HG03095 (cell line): ENCODE measurements around the gene FAXC.

ENCODE experiments used
- ATAC-seq: cut with Tn5 transposase; IDR thresholded peaks from one replicate; pipeline ENCODE4 v1.9.1; 2021; ENCODE audit warnings: moderate library complexity; ENCODE audit not compliant: unreplicated experiment

The FAXC gene

DNA sequence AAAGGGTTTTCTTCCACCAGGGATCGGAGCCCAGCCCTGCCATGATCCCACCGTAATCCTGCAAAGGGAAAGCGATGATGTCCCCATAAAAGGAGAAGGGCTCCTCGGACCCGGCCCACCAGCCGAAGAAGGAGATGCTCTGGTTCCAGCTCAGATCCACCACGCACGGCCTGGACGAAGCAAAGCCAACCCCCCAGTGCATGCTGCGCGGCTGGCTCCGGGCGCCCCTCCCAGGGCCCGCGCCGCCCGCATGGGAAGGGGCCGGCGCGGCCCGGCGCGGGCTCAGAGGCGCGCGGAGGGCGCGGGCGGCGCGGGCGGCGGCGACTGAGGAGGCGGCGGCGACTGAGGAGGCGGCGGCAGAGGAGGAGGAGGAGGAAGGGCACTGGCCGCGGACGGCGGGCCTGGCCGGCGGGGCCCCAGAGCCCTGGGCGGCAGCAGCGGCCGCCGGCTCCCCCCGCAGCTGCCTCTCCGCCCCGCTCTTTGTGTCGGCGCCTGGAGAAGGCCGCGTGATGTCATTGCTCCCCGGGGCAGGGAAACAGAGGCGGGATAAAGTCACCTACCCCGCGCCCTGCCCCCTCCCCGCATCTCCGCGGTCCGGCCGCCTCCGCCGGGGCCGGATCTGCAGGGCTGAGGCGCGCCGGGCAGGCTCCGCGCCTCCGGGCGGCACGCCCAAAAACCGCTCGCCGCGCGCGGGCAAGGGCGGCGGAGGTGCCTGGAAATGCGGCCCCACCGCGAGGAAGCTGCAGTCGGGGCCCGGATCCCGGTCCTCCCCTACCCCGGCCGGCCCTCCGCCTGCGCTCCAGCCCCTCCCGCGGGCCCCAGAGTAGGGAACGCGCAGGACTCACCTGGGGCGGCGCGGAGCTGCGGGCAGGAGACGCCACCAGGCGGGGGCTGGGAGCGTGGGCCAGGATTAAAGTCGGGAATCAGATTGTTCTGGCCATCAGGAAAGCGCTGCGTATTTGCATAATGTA is at the start of gene FAXC:
TSS of gene FAXC (minus strand) at position 504 of the 971 bp plus-strand sequence. CDS start at position 202, 302 bp downstream.
- ATAC-seq = peak; percentile 49

DNA sequence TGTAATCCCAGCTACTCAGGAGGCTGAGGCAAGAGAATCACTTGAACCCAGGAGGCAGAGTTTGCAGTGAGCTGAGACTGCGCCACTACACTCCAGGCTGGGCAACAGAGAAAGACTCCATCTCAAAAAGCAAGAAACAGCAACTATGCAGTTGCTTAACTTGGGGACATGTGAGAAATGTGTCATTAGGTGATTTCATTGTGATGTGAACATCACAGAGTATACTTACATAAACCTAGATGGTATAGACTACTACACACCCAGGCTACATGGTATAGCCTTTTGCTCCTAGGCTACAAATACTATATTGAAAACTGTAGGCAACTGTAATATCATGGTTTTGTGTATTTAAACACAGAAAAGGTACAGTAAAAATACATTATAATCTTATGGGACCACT is 47.8 kb upstream of the FAXC start:
- ATAC-seq = no peak

DNA sequence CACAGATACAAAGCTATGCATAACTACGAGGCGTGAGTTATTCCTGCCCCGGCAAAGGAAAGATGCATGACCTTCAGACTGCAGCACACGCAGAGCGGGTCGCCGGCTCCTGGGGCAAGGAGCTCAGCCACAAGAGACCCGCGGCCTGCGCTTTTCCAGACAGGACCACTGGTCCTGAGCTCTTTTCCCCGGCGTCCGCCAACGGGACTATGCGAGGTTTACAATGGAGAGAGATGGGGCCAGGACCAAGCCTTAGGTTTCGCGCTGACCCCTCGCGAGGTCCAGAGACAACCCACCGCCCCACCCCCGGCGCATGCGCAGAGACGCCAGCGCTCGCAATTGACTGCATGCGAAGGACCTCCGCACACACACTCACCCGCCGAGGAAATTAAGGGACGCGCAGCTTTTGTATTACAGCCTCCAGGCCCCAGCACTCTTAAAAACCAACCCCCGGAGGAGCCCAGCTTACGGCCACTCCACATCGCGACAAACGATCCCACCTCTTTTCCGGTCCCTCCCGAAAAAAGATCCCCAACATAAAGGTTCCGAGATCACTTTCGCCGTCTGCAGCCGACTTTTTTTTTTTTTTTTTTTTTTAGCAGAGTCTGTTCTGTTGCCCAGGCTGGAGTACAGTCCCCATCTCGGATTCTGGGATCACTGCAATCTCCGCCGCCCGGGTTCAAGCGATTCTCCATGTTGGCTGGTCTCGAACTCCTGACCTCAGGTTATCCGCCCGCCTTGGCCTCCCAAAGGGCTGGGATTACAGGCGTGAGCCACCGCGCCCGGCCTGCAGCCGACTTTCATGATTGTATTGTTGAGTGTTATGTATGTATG is 44.4 kb upstream of the FAXC start, which contains the start of gene COQ3:
TSS of gene COQ3 (minus strand) at position 498 of the 834 bp plus-strand sequence. CDS start at position 482, 16 bp downstream.
- ATAC-seq = peak; percentile 80

DNA sequence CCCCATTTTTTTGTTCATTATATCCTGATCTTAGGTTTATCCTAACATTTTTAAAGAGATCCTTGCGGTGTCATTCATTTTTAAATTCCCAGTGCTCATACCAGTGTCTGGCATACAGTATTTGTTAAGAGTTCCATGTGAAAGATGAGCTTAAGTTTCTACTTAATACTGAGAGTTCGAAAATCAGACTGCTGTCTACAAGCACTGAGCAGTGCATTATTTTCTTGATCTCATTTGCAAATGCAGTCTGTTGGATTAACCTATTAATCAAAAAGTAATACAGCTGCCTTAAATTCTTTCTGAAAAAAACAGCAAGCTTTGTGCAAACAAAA is 43.9 kb upstream of the FAXC start:
- peak; percentile 8 for ATAC-seq

DNA sequence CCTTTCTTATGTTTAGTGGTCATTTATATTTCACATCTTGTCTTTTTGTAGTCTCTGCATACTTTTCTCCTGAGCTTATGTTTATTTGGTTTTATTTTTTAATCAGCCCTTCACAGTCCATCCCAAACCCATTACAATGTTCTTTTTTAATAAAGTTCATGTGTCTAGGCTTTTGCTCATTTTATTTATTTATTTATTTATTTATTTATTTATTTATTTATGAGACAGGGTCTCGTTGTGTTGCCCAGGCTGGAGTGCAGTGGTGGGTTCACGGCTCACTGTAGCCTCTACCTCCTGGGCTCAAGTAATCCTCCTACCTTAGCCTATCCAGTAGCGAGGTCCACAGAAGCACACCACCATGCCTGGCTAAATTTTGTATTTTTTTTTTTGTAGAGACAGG is 41.4 kb upstream of the FAXC start:
- no peak for ATAC-seq

DNA sequence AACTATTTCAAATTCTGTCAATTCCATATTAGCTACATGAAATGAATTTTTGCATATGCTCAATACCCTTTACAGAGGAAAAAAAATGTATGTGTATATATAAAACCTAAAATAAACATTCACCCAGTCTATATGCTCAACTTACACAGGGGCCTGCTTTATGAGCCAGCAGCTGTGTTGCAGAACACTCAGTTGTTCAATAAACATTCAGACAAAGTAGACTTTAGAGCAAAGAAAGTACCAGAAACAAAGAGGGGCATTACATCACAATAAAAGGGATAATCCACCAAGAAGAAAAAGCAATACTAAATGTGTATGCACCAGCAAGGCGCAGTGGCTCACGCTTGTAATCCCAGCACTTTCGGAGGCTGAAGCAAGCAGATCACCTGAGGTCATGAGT is 35.0 kb upstream of the FAXC start:
- no peak for ATAC-seq

DNA sequence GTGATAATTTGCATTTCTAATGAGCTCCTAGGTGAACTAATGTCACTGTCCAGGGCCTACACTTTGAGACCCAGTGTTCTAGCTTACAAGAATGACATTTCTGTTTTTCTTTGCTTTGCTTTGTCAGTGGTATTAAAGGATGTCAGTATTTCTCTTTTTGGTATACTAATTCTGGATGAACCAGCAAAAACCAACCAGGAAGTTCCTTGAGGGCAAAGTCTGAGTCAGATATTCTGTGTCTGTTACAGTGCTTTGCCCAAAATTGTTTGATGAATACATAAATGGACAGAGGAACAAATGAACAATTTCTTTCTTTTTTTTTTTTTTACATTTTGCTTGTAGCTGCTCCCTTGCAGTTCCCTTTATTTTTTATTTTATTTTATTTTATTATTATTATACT is 29.2 kb upstream of the FAXC start:
- no peak for ATAC-seq

DNA sequence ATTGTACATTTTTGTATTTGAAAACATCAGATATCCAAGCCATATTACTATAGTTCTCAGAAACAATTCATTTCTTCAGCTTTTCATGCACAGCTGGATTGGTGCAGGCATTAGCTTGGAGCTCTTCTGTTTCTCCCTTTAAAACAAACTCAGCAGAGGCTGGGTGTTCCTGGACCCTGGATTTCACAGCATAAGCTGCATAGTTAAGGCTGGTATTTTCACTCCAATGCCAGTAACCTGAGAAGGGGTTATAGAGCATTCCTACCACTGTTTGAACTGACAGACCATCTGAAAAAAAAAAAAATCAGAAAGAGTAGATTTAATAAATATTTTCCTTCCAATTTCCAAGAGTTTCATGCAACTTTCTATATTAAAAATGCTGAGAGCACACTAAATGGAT is 20.1 kb upstream of the FAXC start:
- ATAC-seq = no peak

DNA sequence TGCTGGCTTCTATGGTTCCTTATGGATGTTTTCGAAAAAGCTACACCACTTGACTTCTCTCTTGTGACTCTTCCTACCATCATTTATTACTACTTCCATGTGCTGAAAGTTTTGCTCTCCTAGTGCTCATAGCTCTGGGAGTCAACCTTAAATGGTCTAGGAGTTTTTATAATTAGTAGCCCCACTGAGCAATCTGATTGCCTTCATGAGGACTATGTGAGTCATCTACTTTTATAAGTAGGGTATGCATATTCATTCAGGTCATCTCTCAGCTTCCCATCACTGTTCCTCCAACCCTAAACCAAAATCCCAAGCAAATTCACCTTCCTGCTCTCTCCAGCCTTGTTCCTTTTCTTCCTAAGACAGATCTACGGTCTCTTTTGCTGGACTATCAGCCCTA is 17.4 kb upstream of the FAXC start:
- no peak for ATAC-seq

DNA sequence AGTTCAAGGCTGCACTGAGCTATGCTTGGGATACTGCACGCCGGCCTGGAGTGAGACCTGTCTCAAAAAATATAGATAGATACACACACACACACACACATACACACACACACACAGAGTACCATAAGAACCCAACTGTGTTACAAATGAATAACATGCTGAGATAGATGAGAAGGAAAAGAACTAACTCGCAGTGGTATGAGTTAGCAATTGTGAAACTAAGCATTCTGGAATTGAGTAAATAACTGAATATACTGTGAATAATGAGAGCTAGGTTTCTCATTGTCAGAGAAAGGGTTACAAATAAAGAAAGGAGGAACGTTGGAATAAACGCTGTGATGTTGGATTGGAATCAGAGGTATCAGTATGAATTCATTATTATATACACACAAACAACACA is 14.6 kb upstream of the FAXC start:
- ATAC-seq = peak; percentile 95

DNA sequence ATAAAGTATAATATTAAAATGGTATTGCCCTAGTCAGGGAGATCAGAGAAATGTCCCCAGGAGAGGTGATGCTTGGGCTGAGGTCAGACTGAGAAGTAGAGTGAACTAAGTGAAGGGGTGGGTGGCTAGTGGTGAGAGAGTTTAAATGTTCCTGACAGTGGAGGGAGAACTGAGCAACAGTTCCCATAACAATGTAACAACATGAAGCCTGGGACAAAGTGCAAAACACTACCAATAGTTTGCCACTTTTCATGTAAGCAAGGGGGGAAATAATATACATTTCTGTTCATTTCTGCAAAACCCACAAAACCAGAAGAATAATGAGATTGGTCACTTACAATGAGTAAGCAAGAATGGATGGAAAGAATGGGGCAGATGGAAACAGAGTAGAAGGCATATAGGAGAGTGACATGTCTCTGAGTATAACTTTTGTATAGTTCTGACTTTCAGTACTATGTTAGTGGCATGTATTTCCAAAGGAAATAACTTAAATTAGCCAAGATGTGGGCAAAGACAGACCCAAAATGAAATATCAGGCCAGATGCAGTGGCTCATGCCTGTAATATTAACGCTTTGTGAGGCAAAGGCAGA is 13.3 kb upstream of the FAXC start:
- ATAC-seq = no peak

DNA sequence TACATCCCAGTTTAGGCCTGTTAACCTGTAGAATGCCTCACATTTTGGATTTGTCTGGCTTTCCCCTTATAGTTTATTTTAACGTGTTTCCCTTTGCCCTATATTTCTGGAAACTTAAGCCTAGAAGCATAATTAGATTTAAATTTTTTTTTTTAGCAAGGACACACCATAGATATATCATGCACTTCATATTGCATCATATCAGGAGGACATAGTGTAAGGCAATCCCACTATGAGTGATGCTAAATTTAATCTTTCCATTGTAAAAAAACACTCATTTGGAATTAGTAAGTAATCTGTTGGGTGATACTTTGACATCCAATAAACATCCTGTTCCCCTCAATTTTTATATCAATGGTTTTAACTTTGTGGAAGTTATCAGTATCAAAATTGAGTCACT is 10.3 kb upstream of the FAXC start:
- ATAC-seq = no peak

DNA sequence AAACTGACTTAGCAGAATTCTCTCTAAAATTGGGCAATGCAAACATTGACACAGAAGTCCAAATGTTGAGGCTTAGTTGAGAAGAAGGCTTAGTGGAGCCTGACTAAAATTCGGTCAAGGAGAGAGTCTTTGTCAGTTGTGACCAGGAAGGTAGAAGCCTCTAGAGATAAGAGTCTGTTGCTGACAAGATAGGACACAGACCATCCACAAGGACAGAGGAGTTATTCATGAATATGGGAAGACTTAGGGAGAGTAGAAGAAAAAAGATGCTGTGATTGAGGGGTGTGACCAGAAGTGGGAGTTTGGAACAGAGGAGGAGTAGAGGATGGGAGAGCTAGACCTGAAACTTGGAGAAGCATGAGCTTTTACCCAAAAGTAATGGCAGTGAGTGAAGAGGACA is 7.2 kb upstream of the FAXC start:
- ATAC-seq = no peak

DNA sequence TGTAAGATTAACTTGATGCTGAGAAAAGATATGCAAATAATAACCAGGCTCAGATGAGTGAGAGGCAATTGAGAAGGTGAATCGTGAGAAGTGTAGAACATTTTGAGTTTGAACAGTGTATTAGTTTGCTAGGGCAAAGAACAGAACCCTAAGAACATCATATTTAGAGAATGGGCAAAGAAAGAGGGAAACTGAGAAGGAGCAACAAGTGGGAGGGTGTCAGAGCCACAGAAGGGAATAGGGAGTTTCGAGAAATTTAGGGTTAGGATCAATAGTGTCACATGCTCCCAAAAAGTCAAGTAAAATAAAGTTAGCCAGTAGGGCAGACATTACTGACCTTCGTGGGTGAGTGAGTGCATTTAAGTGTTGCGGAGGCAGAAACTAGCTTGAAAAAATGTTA is 5.5 kb upstream of the FAXC start:
- ATAC-seq = no peak

DNA sequence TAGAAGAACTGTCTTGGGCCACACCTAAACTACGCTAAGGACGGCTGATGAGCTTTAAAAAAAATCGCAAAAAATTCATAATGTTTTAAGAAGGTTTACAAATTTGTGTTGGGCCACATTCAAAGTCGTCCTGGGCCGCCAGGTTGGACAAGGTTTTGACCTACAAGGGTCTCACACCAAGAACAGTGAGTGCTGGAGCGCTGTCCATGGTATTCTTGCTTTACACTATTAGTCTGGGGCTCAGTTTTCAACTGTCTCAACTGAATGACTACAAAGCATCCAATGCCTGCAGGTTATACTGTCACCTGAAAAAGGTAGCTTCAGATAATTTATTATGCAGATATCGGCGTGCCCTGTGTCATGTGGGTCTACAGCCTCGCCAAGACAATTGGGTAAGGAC is 3.7 kb upstream of the FAXC start:
- no peak for ATAC-seq

DNA sequence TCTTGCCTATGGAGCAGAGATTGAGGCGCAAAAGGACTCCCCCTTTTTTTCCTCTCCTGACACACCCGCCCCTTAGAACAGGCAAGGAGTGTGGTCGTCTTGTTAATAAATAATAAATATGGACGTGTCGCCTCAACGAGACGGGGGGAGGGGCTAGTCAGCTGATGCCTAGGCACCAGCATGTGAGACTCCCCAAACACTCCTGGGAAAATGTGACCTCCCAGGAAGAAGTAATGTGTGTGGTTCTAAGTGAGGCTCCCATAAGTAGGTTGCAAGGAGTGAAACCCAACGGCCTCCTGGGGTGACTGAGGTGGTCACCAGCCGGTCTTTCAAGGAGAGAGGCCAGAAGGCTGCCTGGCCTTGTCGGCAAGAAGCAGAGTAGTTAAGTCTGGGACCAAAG is 1.1 kb upstream of the FAXC start:
- ATAC-seq = no peak

DNA sequence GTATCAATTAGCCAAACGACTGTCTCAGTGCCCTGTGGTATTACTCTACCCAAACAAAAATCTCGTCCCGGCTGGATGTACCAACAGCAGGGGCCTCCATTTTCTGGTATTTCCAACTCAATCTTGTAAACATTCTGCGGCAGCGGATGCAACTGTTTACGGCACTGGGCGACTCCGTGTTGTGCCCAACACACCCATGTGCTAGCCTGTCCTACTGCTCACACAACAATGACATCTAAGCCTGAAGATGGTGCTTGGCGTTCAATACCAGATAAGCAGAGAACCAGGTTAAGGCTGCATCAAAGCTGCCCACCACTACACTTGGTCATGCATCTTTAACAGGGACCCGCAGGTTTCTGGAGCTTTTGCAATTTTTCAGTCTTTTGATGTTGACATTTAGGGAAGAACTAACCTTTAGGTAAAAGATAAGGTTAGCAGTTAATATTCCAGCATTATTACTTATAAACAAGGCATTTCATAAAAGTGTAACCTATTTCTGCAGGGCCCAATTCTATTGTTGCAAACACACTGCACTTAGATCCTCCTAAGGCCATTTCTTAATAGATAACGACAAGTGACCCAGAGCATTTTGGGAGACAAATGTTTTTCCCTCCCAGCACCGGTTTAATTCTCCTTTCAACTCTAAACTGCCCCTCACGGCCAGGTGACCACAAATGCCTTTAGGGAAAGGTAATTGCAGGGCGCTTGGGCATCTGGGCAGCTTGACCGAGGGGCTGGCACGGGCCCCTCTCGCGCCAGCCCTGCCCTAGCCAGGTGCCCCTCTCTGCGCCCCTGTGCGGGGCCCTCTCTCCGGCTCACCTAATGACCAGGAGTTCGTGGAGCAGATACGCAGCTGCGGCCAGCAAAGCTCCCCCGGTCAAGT is 945 bp downstream of the FAXC start:
- no peak for ATAC-seq

DNA sequence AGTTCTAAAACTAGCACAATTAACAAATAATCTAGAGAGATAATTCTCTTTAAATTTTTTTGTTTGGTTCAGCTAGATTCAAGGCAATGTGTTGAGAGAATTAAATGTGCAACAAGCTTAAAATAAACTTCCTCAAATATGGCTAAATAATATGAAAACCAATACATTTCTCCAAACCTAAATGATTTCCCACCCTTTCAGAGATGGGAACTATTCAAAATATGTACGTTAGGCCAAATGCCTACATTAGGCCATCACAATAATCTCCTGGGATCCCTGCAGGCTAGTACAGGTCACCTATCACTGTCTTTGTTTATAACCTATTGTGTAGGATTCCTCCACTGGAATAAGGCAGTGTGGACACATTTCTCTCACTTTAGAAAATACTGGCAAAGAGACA is 1.7 kb downstream of the FAXC start:
- ATAC-seq = no peak

DNA sequence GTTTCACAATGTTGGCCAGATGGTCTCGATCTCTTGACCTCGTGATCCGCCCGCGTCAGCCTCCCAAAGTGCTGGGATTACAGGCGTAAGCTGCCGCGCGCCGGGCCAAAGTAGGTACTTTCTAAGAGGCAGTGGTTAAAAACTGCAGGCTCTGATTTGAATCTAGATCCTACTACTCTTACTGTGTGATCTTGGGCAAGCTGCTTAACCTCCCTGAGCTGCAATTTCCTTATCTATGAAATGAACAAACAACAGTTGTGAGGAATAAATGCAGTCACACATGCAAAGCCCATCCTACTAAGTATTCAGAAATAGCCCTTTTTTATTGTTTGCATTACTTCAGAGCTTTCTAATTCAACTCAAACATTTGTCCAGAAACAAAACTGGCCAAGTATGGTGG is 2.9 kb downstream of the FAXC start:
- no peak for ATAC-seq

DNA sequence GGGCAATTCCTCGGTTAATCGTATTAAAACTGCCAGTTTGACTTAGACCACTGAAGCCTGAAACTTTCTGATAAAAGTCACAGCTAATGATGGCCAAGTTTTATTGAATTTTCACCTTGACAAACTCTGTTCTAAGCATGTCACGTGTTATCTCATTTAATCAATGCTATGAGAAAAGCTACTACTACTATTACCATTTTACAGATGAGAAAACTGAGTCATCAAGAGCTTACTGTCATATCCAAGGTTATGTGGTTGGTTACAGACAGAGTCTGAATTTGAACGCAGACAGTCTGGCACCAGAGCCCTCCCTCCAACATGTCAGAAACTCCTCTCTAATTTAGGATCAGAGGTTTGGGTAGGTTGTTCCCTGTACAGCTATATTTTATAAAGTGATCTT is 4.3 kb downstream of the FAXC start:
- no peak for ATAC-seq

DNA sequence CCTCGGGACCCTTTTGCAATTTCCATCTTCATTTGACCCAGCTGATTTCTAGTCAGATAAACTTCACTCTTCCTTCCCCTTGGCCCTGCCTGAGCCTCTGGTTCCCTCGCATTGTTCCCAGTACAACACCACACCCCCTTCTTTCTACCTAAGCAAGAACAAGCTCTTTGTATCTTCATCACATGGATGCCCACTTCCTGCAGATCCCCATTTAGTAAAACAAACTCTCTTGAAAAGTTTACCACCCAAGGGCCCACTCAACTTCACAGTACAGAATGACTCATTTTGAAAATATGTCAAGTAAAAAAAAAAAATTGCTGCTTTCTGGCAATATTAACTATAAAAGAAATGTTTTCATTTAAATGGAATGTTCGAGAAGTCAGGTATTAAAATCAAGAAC is 5.2 kb downstream of the FAXC start:
- ATAC-seq = no peak
